H1 (cell line): ENCODE measurements around the gene PHETA1. TPM values are rescaled to one million over a fixed set of nuclear protein-coding genes. Genes with fewer than 3 reads are reported as not detected.

Experiments
- CHD7 ChIP-seq: fragments of 300-600 bp; sonication (generic); IDR thresholded peaks from 2 replicates; pipeline ENCODE4 v1.7.1; 2012; ENCODE audit warnings: low read length, moderate library complexity, mild to moderate bottlenecking, inconsistent platforms; ENCODE audit not compliant: insufficient replicate concordance
- CTCF ChIP-seq, 3 experiments: IDR thresholded peaks; 1 replicate in 2 of 3; 2 replicates in 1 of 3; pipeline versions ENCODE4 v1.5.1 to v1.6.1; 2011; ENCODE audit warnings: low read length in 3 of 3, mild to moderate bottlenecking in 3 of 3, inconsistent platforms in 2 of 3, low read depth in 1 of 3, moderate library complexity in 1 of 3; ENCODE audit not compliant: insufficient read depth in 1 of 3; ENCODE audit errors: control extremely low read depth in 1 of 3
- PHF8 ChIP-seq: fragments of 200-600 bp; sonication (generic); conservative IDR thresholded peaks from 2 replicates; pipeline ENCODE4 v1.7.1; 2012; ENCODE audit warnings: low read depth, mild to moderate bottlenecking, inconsistent platforms, low read length, moderate library complexity
- POU5F1 ChIP-seq: IDR thresholded peaks from 2 replicates; pipeline ENCODE4 v1.6.1; 2011; ENCODE audit warnings: low read depth, mild to moderate bottlenecking, low read length, moderate library complexity
- SIRT6 ChIP-seq: IDR thresholded peaks from one replicate; pipeline ENCODE4 v1.7.1; 2012; ENCODE audit warnings: low read length, inconsistent platforms
- polyA plus RNA-seq, 7 experiments: library from polyadenylated mRNA; depleted of rRNA in 3 of 7; stranded (reverse) in 5 of 7; unstranded in 2 of 7; fragments of >200 nt in 5 of 7; fragments of 200-250 nt in 2 of 7; gene quantifications; 1 replicate in 5 of 7; 2 replicates in 1 of 7; 4 replicates in 1 of 7; pipeline versions ENCODE4 v1.2.1 to v1.2.3, GENCODE V29; 2011 to 2013; ENCODE audit warnings: missing spikeins in 2 of 7, mixed read lengths in 2 of 7
- total RNA-seq: library from RNA; stranded (reverse); fragmentation: NEBNext Ultra II Directional; extraction: Animal tissue kit (Norgen Biotek cat#: 25700); gene quantifications from 2 replicates; pipeline ENCODE4 v1.2.1, GENCODE V29; 2021

Gene PHETA1
- total and polyA plus RNA-seq, 2 of the 8 experiments (the other 6 are each of a cell fraction or from before 2014, with no cell fraction given), result 5.2 to 12.3 TPM

- TF ChIP-seq CHD7 (no peak), CTCF (IDR thresholded peaks at IDR 0.05; ENCODE audit: control extremely low read depth in 1 of 3, insufficient read depth in 1 of 3, low read depth in 1 of 3, low read length in 3 of 3) (no peak), POU5F1 (no peak), SIRT6 (no peak), PHF8 (no peak)
Observed at GRCh38 chr12:111379942-111380554, 11.2 kb upstream of the PHETA1 start (continued).
